H1 (cell line): ENCODE results near the gene FASTK.

ENCODE experiments used
- PHF8 ChIP-seq: fragments of 200-600 bp; sonication (generic); conservative IDR thresholded peaks from 2 replicates; pipeline ENCODE4 v1.7.1; 2012; ENCODE audit warnings: low read depth, mild to moderate bottlenecking, inconsistent platforms, low read length, moderate library complexity
- POLR2A ChIP-seq, 2 experiments: IDR thresholded peaks; 1 replicate in 1 of 2; 2 replicates in 1 of 2; pipeline ENCODE4 v1.6.1; 2011; ENCODE audit warnings: low read depth in 2 of 2, low read length in 2 of 2, mild to moderate bottlenecking in 2 of 2; ENCODE audit errors: control extremely low read depth in 1 of 2

DNA sequence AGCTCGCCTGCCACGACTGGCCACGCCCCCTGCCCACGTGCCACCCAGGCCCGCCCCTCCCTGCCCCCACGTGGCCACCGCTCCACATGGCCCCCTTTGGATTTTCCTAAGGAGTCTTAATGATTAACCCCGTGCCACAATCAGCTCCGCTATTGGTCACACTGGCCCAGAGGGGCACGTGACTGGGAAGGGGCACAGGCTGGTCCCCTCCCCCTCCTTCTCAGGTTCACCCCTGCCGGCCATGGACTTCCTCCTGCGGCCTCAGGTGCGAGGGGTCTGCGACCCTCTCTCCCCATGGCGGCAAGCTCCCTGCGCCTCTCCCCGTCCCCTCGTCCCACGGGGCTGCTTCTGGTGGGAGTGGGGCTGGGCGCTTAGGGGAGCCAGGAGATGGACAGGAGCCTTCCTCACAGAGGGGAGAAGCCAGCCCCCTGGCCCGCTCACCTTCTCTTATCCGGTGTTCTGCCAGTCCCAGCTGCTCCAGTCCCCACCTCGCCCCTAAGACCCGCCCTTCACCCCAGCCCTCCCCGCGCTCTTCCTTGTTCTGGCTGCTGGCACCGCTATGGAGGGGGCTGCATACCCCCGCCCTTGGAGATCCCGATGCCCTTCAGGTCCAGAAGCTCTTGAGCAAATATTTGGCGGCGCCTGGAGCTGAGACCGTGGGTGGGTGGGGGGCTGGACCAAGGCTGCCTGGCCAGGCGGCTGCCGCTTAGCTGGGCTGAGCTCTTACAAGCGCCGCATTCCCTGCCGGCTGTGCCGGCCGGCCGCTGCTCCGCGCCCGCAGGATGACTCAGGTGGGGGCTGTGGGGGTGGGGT, 18.0 kb downstream of the FASTK start:
- TF ChIP-seq PHF8 (no peak; the same call in 1 of the 2 replicates), POLR2A (IDR thresholded peaks at IDR 0.05; ENCODE audit: control extremely low read depth in 1 of 2, low read depth in 2 of 2, low read length in 2 of 2) (peak in 1 of 2 experiments; percentile 62; a peak in 2 of 3 replicates)
